Lower lobe of right lung (tissue), 2 donors: Measurements from ENCODE around the gene CHAF1A. TPM values are rescaled to one million over a fixed set of nuclear protein-coding genes. Genes with fewer than 3 reads are reported as not detected.
A peak's percentile ranks its signal among the peaks of the same experiment; 100 is the strongest.

Experiments
- ATAC-seq, 2 donors: fragments of 200-7000 bp; cut with Tn5 transposase; one replicate each; pipeline ENCODE4 v1.9.1; 2020 to 2022; ENCODE audit warnings: mild to moderate bottlenecking in 2 of 2, moderate library complexity in 2 of 2
- DNase-seq: peaks from one replicate; pipeline ENCODE4 v3.0.0-alpha.2; 2020
- H3K27ac ChIP-seq: fragments of 200-600 bp; one replicate; pipeline ENCODE4 v1.8.0; 2022
- H3K27me3 ChIP-seq: fragments of 200-600 bp; one replicate; pipeline ENCODE4 v1.8.0; 2022; ENCODE audit warnings: low read depth
- H3K36me3 ChIP-seq: fragments of 200-600 bp; one replicate; pipeline ENCODE4 v1.8.0; 2022; ENCODE audit warnings: mild to moderate bottlenecking
- H3K4me1 ChIP-seq: fragments of 200-600 bp; one replicate; pipeline ENCODE4 v1.8.0; 2022
- H3K4me3 ChIP-seq: fragments of 200-600 bp; one replicate; pipeline ENCODE4 v1.8.0; 2022; ENCODE audit warnings: mild to moderate bottlenecking
- H3K9me3 ChIP-seq: fragments of 200-600 bp; one replicate; pipeline ENCODE4 v1.8.0; 2022
- intact Hi-C: fragments of 100-400 bp; cut with DNase I; formaldehyde crosslinking; loops from one replicate; pipeline ENCODE4 v1.11.0; 2022
- total RNA-seq: library from RNA; stranded (reverse); fragmentation: NEBNext Ultra II Directional; extraction: Animal tissue kit (Norgen Biotek cat#: 25700); gene quantifications from one replicate; pipeline ENCODE4 v1.2.1, GENCODE V29; 2021
- TF ChIP-seq, protein P1 (sequence below): fragments of 200-600 bp; IDR thresholded peaks from one replicate; pipeline ENCODE4 v1.8.0; 2022; ENCODE audit warnings: antibody characterized with exemption, mild to moderate bottlenecking
- donor health status: DM: no; HTN: yes; CAD: no; lungs with severe emphysema.

CHAF1A gene
- total RNA-seq, 1 donor from 2014 or later = 7.2 TPM

DNA sequence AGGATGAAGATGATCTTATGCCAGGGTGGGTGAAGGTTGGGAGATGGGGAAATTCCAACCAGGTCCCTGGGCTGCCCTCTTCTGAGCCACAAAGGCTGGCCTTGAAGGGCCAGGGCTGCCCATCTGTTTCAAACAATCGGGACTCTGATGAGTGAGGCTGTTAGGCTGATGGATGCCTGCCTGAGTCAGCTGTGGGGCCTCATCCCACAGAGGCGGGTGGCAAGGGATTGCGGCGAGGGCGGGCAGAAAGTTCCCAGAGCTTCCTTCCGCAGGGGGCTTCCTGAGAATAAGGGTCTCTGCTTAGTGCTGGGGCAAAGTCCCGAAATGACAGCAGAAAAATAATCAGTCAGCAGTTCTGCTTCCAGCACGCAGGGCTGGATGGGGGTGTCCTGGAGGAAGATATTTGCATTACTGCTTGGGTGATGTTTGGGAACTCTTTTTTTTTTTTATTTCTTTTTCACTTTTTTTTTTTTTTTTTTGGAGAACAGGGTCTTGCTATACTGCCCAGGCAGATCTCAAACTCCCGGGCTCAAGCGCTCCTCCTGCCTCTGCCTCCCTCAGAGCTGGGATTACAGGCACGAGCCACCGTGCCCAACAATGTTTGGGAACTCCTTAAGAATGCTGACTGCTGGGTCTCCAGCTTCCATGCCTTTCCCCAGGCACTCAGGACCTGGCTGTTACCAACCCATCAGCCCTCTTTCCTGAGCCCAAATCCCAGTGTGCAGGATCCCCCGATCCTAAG, 16.2 kb upstream of the CHAF1A start:
- TF ChIP-seq, protein P1, sequence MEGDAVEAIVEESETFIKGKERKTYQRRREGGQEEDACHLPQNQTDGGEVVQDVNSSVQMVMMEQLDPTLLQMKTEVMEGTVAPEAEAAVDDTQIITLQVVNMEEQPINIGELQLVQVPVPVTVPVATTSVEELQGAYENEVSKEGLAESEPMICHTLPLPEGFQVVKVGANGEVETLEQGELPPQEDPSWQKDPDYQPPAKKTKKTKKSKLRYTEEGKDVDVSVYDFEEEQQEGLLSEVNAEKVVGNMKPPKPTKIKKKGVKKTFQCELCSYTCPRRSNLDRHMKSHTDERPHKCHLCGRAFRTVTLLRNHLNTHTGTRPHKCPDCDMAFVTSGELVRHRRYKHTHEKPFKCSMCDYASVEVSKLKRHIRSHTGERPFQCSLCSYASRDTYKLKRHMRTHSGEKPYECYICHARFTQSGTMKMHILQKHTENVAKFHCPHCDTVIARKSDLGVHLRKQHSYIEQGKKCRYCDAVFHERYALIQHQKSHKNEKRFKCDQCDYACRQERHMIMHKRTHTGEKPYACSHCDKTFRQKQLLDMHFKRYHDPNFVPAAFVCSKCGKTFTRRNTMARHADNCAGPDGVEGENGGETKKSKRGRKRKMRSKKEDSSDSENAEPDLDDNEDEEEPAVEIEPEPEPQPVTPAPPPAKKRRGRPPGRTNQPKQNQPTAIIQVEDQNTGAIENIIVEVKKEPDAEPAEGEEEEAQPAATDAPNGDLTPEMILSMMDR = no peak
- H3K27ac ChIP-seq = no peak overlapping the region
- H3K36me3 ChIP-seq = peaks cover 37% of the 10 kb centered on the region
- intact Hi-C loops = no loop called here
- DNase-seq = no peak
- H3K9me3 ChIP-seq = no peaks in the 10 kb centered on the region
- H3K27me3 ChIP-seq = no peaks in the 10 kb centered on the region
- H3K4me3 ChIP-seq = no peak overlapping the region
- H3K4me1 ChIP-seq = peaks cover 34% of the 10 kb centered on the region
- ATAC-seq = no peak

DNA sequence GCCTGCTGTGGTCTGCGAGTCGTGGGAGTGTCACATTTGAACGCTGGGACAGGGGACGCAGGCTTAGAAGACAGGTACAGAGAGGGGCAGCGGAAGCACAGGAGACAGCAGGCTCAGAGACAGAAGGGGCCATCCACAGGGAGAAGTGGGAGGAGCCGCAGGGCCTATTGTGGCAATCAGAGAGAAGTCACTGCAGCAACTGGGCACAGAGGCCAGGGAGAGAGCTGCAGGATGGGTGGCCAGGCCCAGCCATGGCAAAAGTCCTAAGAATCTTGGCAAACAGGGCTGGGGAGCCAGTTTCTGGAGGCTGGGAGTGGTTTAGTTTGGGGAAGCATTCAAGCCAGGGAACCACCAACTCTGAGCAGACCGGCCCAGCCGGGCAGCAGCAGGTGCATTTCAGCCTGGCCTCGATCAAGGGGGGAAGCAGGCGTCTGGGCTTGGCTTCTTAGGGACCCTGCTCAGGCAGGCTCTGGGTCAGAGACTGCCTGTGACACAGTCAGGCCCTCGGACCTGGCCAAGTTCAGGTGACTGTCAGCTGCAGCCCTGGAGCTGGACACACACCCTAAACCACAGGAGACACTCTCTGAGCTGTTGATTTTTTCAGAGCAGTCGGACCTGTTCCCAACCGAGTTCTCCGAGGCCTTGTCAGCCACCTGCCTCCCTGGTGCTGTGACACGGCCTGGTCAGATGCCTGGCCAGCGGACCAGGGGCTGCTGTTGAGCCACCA, 13.9 kb upstream of the CHAF1A start:
- no peaks in the 10 kb centered on the region for H3K27me3 ChIP-seq
- H3K4me1 ChIP-seq = peaks cover 55% of the 10 kb centered on the region
- peaks cover 32% of the 10 kb centered on the region for H3K36me3 ChIP-seq
- peak; percentile 24 to 52 for ATAC-seq
- TF ChIP-seq, protein P1 = no peak
- no peak overlapping the region for H3K4me3 ChIP-seq
- peak overlapping the region; percentile 84 for H3K27ac ChIP-seq
- intact Hi-C loops = no loop called here
- peak; percentile 52 for DNase-seq
- no peaks in the 10 kb centered on the region for H3K9me3 ChIP-seq

DNA sequence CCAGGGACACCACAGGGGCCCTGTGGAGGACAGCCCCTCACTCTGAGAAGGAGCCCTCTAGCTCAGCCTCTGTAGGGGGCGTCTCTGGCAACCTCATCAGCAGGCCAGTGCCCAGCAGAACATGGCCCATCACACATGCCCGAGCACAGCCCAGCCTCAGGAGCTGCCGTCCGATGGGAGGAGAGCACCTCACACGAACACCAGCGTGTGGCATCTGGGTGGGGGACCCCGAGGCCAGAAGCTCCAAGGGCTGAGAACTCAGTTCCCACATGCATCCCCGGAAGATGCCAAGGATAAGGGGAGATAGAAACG, 13.4 kb upstream of the CHAF1A start:
- intact Hi-C loops = no loop called here
- DNase-seq = no peak
- H3K4me1 ChIP-seq = peaks cover 59% of the 10 kb centered on the region
- H3K36me3 ChIP-seq = peaks cover 28% of the 10 kb centered on the region
- ATAC-seq = no peak
- no peaks in the 10 kb centered on the region for H3K9me3 ChIP-seq
- H3K27ac ChIP-seq = peak overlapping the region; percentile 84
- TF ChIP-seq, protein P1 = no peak
- H3K4me3 ChIP-seq = no peak overlapping the region
- H3K27me3 ChIP-seq = no peaks in the 10 kb centered on the region

DNA sequence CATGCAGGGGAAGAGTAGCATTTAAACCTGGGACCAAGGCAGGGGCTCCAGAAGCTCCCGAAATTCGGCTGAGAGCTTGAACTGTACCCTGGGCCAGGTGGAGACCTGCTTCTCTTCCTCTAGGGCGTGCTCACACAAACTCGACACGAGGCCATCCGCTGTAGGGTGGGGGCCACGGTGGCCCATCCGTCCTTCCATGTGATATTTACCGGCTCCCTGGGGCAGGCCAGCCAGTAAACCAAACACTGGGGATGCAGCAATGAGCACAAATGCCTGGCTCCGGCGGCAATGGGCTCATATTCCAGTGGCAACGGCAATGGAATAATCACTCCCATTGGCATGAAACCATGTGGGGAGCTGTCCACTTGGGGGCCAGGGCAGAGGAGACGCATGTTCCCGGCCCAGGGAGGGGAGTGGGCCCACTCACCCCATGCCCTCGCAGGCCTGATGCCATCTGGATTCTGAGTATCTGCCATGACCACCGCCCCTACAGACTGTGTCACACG, 12.9 kb upstream of the CHAF1A start:
- peak overlapping the region; percentile 9 for H3K4me3 ChIP-seq

DNA sequence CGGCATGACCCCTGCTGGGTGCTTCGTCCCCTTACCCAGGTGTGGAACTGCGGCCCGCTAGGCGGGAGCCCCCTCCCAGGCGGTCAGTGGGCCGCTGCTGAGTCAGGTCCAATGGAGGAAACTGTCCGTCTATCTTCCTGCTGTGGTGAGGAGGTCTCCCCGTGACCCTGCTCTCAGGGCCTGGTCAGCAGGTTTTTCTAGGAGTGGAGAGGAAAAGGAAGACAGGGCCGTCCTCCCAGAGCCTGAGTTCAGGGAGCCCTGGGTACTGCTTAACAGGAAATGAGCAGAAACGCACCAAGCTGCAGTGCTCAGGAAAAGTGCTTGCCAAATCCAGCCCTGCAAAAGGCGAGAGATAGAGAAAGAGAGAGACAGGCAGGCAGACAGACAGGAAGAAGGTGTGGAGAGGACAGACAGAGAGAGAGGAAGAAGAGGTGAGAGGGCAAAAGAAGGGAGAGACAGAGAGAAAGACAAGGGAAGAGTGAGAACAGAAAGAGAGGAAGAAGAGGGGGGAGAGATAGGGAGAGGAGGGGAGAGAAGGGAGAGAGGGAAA, 12.3 kb upstream of the CHAF1A start:
- Histone ChIP-seq H3K9me3 (no peaks in the 10 kb centered on the region), H3K4me1 (peaks cover 63% of the 10 kb centered on the region), H3K4me3 (peak overlapping the region; percentile 9), H3K36me3 (peaks cover 24% of the 10 kb centered on the region), H3K27ac (peak overlapping the region; percentile 84), H3K27me3 (no peaks in the 10 kb centered on the region)
- TF ChIP-seq, protein P1 = no peak
- ATAC-seq (peak; percentile 18 to 48), DNase-seq (peak; percentile 46)
- intact Hi-C loops = no loop called here

More for the DNA sequence above, 12.9 kb upstream of the CHAF1A start:
- intact Hi-C loops = no loop called here
- H3K27me3 ChIP-seq = no peaks in the 10 kb centered on the region
- TF ChIP-seq, protein P1 = no peak
- H3K4me1 ChIP-seq = peaks cover 63% of the 10 kb centered on the region
- no peak for DNase-seq
- ATAC-seq = no peak
- peak overlapping the region; percentile 84 for H3K27ac ChIP-seq
- H3K36me3 ChIP-seq = peaks cover 23% of the 10 kb centered on the region
- no peaks in the 10 kb centered on the region for H3K9me3 ChIP-seq
